Left ventricle myocardium inferior (tissue), 1 donor: ENCODE data around the gene FBXW4. TPM values are rescaled to one million over a fixed set of nuclear protein-coding genes. Genes with fewer than 3 reads are reported as not detected.

Source experiments
- DNase-seq: peaks from one replicate; pipeline ENCODE4 v3.0.0-alpha.2; 2020
- H3K27ac ChIP-seq: fragments of 200-600 bp; replicated peaks from 2 replicates; pipeline ENCODE4 v1.8.0; 2021
- H3K27me3 ChIP-seq: fragments of 200-600 bp; 2 replicates; pipeline ENCODE4 v1.8.0; 2021; ENCODE audit warnings: low read depth
- H3K36me3 ChIP-seq: fragments of 200-600 bp; 2 replicates; pipeline ENCODE4 v1.8.0; 2021
- H3K4me1 ChIP-seq: fragments of 200-600 bp; 2 replicates; pipeline ENCODE4 v1.8.0; 2021
- H3K4me3 ChIP-seq: fragments of 200-600 bp; 2 replicates; pipeline ENCODE4 v1.8.0; 2021; ENCODE audit warnings: mild to moderate bottlenecking, moderate library complexity
- H3K9me3 ChIP-seq: fragments of 200-600 bp; replicated peaks from 2 replicates; pipeline ENCODE4 v1.8.0; 2021
- intact Hi-C: fragments of 100-400 bp; cut with micrococcal nuclease; formaldehyde crosslinking; loops from one replicate; pipeline ENCODE4 v1.11.0; 2022
- total RNA-seq: library from RNA; stranded (reverse); fragmentation: NEBNext Ultra II Directional; extraction: Animal tissue kit (Norgen Biotek cat#: 25700); gene quantifications from one replicate; pipeline ENCODE4 v1.2.1, GENCODE V29; 2021
- TF ChIP-seq, protein P1 (sequence below): fragments of 200-600 bp; IDR thresholded peaks from 2 replicates; pipeline ENCODE4 v1.8.0; 2021; ENCODE audit warnings: antibody characterized with exemption, mild to moderate bottlenecking, borderline replicate concordance
- donor health status: DM: no; HTN: yes; CAD: no; lungs with severe emphysema.

The FBXW4 gene
- total RNA-seq, 1 donor from 2014 or later: 99.1 TPM

DNA sequence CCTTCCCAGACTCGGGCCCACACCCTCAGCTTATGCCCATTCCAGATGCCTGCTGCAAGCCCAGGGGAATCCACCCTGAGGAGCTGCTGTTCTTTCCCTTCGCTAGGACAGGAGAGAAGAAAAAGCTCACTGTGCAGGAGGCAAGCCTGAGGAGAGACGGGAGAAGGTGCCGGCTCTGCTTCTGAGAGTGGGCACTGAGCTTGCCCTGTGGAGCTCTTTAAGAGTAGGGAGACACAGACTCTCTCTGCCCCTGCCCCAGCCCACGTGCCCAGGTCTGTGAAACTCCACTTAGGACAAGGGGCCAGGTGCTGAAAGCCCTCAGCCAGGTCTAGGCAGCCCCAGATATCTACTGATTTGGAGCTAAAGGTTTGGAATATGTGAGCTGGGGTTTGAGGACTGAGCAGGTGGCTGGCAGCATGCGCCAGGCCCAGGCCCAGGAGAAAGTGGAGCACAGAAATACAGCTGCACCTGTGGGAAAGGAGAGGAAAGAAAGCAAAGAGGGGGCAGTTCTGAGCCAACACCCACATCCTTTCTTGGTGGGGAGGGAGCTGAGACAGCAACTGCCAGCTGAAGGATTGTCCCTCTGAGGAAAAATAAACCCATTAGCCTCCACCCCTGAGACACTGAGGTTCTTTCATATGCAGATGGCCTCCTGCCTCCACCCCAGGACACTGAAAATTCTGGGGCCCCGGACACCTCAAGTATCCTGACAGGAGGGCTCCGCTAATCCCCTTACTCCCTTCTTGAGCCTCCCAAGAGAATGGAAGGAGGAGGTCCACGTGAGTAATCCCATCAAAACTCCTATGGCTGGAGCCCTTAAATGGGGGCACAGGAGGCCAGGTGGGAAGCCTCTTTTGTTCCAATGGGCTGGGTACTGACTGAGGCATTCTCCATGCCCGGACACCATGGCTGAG is 114.2 kb downstream of the FBXW4 start:
- H3K4me3 ChIP-seq: no peak overlapping the region
- H3K36me3 ChIP-seq: peaks cover 75% of the 10 kb centered on the region
- H3K27ac ChIP-seq: no peak overlapping the region
- H3K4me1 ChIP-seq: no peaks in the 10 kb centered on the region
- intact Hi-C loops: no loop called here
- H3K9me3 ChIP-seq: no peaks in the 10 kb centered on the region
- no peaks in the 10 kb centered on the region for H3K27me3 ChIP-seq
- DNase-seq: no peak
- TF ChIP-seq, protein P1, sequence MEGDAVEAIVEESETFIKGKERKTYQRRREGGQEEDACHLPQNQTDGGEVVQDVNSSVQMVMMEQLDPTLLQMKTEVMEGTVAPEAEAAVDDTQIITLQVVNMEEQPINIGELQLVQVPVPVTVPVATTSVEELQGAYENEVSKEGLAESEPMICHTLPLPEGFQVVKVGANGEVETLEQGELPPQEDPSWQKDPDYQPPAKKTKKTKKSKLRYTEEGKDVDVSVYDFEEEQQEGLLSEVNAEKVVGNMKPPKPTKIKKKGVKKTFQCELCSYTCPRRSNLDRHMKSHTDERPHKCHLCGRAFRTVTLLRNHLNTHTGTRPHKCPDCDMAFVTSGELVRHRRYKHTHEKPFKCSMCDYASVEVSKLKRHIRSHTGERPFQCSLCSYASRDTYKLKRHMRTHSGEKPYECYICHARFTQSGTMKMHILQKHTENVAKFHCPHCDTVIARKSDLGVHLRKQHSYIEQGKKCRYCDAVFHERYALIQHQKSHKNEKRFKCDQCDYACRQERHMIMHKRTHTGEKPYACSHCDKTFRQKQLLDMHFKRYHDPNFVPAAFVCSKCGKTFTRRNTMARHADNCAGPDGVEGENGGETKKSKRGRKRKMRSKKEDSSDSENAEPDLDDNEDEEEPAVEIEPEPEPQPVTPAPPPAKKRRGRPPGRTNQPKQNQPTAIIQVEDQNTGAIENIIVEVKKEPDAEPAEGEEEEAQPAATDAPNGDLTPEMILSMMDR: no peak

DNA sequence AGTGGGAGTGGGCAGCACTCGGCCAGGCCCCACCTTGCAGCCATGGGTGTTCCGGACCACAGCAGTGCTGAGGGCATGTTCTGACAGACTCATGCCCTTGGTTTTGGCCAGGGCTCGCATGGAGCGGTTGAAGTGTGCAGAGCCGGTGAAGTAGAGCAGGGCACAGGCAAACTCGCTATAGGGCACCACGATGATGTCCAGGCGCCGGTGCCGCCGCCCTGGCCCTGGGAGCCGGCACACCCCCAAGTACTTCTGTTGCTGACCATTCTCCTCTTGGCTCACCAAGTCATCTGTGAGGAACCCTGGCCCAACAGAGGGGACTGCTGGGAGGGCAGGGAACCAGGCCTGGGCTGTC is 115.5 kb downstream of the FBXW4 start:
- Histone ChIP-seq H3K36me3 (peaks cover 68% of the 10 kb centered on the region), H3K27ac (no peak overlapping the region), H3K27me3 (no peaks in the 10 kb centered on the region), H3K4me1 (no peaks in the 10 kb centered on the region), H3K4me3 (no peak overlapping the region), H3K9me3 (no peaks in the 10 kb centered on the region)
- no peak for DNase-seq
- intact Hi-C loops: no loop called here
- TF ChIP-seq, protein P1: no peak

DNA sequence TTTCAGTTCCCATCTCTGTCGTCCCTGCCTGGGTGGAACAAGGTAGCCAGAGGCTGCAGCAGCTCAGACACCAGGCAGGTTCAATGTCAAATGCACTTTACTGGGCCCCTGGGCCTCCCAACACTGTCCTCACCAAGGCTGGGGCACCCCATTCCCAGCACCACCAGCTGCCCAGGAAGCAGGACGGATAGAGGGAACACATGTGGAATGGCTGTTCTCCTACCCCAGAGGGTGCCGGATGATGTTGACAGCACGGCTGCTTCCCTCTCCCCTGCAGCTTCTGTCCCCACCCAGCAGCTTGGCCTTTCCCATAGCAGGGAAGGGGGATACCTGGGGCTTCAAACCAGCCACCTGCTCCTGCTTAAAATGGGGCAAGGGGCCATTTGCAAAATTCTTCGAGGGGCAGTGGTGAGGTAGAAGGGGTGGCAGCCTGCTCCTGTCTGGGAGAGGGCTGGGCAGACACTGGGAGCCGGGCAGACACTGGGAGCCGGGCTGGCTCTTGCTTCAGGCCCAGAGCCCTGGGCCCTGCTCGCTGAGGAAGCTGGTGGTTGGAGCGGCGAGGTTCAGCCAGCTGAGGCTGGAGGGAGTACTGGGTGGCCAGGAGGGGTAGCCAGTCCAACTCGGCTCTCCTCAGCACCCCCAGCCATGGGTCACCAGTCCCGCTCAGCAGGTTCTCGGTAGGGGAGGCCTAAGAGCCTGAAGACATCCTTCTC is 116.0 kb downstream of the FBXW4 start:
- intact Hi-C loops: no loop called here
- DNase-seq: no peak
- Histone ChIP-seq H3K4me1 (no peaks in the 10 kb centered on the region), H3K36me3 (peaks cover 64% of the 10 kb centered on the region), H3K4me3 (no peak overlapping the region), H3K27me3 (no peaks in the 10 kb centered on the region), H3K27ac (no peak overlapping the region), H3K9me3 (no peaks in the 10 kb centered on the region)
- TF ChIP-seq, protein P1: no peak

DNA sequence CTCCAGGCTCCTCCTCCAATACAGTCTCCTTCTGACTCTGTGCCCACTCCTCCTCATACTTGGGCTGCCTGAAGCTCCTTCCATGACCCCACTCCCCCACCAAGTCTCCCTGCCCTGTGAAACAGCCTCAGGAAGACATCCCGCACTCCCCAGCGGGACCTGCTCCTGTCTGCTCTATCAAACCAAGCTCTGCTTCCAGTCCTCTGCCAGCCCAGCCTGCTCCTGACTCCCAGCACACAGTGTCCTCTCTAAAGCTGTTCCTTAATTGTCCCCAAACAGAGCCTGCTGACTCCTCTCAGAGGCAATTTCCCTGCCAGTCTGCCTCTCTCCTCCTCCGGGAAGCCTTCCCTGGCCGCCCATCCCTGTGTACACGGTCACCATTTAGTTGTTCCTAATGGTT is 116.8 kb downstream of the FBXW4 start:
- Histone ChIP-seq H3K36me3 (peaks cover 57% of the 10 kb centered on the region), H3K9me3 (peaks cover 4% of the 10 kb centered on the region), H3K4me1 (no peaks in the 10 kb centered on the region), H3K27ac (no peak overlapping the region), H3K27me3 (no peaks in the 10 kb centered on the region), H3K4me3 (no peak overlapping the region)
- intact Hi-C loops: no loop called here
- DNase-seq: no peak
- TF ChIP-seq, protein P1: no peak

DNA sequence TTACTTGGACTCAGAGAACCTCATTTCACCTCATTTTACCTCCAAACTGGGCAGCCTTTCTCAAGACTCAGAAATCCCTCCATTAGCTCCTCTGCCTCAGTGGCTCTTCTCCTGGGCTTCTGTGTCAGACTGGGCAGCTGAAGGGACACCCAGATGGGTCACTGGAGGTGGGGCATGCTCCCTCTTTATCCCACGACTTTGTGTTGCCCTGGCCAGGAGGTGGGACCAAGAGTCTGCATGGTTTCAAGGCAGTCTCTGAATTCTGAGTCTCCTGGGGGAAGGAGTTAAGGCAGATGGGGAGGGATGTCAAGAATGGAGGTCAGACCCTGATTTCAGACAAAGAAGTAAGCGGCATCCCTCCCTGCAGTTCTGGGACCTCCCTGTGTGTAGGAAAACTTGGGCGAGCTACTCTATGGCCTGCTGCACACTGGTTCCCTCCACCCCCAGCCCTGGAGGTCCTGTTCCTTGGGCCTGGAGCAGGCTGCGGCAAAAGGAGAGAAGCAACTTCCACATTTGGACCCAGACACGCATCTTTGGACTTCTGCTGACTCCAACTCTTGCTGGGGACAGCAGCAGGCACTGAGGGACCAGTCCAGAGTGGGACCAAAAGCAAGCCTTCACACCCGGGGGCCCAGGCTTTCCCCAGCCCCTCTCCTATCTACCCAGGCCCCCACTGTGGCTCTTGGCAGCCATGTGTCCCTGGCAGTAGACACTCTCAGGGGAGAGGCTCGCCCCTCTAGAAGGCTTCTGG is 117.7 kb downstream of the FBXW4 start:
- Histone ChIP-seq H3K27ac (no peak overlapping the region), H3K4me1 (no peaks in the 10 kb centered on the region), H3K4me3 (no peak overlapping the region), H3K27me3 (no peaks in the 10 kb centered on the region), H3K36me3 (peaks cover 48% of the 10 kb centered on the region), H3K9me3 (peaks cover 13% of the 10 kb centered on the region)
- TF ChIP-seq, protein P1: no peak
- intact Hi-C loops: no loop called here
- DNase-seq: no peak
